Measurements from ENCODE around the gene PTPRD. TPM values are rescaled to one million over a fixed set of nuclear protein-coding genes. Genes with fewer than 3 reads are reported as not detected.

The PTPRD gene
- total RNA-seq, 1 donor from 2014 or later: 30.8 TPM

DNA sequence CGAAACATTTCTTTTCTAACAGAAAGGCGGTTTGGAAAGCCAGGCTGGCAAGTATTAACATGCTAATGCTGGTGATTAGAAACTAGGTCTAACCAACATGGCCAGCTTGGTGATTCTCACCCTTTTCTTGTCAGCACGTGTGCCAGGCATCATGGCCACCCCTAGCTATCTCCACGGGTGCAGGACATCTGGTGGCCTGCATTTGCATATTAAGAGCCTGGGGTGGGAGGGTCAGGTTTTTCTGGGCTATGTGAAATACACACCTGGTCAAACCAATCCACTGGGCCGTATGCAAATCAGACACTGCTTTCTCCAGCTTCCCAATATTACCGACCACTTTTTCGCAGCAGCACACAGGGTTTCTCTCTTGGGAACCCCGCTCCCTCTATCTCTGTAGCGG lies 612.1 kb downstream of the PTPRD start:
- Histone ChIP-seq H3K4me3 (no peak overlapping the region), H3K9me3 (no peaks in the 10 kb centered on the region), H3K27me3 (no peaks in the 10 kb centered on the region), H3K36me3 (no peaks in the 10 kb centered on the region), H3K27ac (no peak overlapping the region), H3K4me1 (peaks cover 4% of the 10 kb centered on the region)
- ATAC-seq: no peak
- intact Hi-C loops (cut with DNase I): no loop called here
- DNase-seq: no peak
- TF ChIP-seq, protein P1, sequence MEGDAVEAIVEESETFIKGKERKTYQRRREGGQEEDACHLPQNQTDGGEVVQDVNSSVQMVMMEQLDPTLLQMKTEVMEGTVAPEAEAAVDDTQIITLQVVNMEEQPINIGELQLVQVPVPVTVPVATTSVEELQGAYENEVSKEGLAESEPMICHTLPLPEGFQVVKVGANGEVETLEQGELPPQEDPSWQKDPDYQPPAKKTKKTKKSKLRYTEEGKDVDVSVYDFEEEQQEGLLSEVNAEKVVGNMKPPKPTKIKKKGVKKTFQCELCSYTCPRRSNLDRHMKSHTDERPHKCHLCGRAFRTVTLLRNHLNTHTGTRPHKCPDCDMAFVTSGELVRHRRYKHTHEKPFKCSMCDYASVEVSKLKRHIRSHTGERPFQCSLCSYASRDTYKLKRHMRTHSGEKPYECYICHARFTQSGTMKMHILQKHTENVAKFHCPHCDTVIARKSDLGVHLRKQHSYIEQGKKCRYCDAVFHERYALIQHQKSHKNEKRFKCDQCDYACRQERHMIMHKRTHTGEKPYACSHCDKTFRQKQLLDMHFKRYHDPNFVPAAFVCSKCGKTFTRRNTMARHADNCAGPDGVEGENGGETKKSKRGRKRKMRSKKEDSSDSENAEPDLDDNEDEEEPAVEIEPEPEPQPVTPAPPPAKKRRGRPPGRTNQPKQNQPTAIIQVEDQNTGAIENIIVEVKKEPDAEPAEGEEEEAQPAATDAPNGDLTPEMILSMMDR (IDR thresholded peaks at IDR 0.05): no peak

DNA sequence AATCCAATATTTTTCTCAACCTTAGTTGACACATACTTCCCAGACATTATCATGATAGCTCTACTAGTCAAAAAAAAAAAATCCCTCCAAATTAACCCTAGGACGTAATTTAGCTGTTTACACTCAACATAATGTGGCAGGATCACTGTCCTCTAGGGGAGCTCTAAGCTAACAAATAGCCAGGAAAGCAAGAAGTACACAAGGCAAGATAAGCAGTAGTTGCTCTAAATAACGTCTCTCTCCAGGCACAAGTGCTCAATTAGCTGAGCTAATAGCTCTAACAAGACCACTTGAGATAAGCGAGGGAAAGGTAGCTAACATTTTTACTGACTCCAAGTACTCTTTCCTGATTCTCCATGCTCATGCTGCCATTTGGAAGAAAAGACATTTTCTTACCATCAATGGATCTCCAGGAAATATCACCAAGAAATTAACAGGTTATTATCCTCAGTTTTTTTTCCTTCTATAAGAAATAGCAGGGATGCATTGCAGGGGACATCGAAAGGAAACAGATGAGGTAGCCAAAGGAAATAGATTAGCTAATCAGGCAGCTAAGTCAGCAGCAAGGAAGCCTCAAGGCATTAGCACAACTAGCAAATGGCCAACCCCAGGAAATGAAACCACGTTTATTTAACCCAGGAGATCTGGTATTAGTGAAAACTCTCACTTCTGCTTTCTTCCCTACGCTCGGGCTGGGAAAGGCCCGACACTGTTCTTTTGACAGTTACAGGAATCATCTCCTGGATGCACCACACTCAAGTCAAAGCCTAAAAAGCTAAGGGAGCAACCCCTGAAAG lies 614.1 kb downstream of the PTPRD start:
- Histone ChIP-seq H3K27ac (no peak overlapping the region), H3K9me3 (no peaks in the 10 kb centered on the region), H3K27me3 (no peaks in the 10 kb centered on the region), H3K4me1 (peaks cover 4% of the 10 kb centered on the region), H3K36me3 (no peaks in the 10 kb centered on the region), H3K4me3 (no peak overlapping the region)
- ATAC-seq (peak; percentile 65), DNase-seq (no peak)
- TF ChIP-seq, protein P1 (IDR thresholded peaks at IDR 0.05): no peak
- intact Hi-C loops (cut with DNase I): no loop called here

DNA sequence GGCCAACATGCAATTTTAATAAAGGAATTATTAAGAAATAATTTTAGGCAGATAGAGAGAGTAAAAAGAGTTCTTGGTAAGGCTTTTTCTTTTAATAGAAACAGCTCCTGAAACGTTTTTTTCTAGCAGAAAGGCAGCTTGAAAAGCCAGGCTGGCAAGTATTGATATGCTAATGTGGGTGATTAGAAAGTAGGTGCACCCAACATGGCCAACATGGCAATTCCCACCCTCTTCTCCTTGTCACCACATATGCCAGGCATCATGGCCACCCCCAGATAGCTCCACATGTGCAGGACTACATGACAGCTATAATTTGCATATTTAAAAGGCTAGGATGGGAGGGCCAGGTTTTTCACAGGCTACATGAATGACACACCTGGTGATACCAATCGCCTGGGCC lies 615.2 kb downstream of the PTPRD start:
- DNase-seq (no peak), ATAC-seq (no peak)
- Histone ChIP-seq H3K36me3 (no peaks in the 10 kb centered on the region), H3K4me1 (peaks cover 4% of the 10 kb centered on the region), H3K4me3 (no peak overlapping the region), H3K27me3 (no peaks in the 10 kb centered on the region), H3K27ac (no peak overlapping the region), H3K9me3 (no peaks in the 10 kb centered on the region)
- TF ChIP-seq, protein P1 (IDR thresholded peaks at IDR 0.05): no peak
- intact Hi-C loops (cut with DNase I): no loop called here

DNA sequence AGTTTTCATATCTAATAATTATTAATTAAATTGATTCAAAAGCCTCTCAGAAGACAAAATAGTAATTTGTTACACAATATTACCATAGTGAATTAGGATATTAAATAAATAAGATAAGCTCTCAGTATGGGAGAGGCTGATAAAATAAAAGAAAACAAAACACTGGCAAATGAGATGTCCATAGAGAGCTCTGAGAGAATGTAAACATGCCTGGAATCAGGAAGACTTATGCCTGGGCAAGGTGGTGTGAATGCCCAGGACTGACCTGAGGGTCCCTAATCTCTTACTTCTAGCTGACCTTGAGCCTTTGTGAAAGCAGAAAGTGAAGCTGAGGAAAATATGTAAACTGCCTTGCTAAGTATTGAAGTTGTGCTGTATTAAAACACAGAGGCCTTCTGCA lies 616.5 kb downstream of the PTPRD start:
- Histone ChIP-seq H3K36me3 (no peaks in the 10 kb centered on the region), H3K27me3 (no peaks in the 10 kb centered on the region), H3K4me1 (peaks cover 4% of the 10 kb centered on the region), H3K27ac (no peak overlapping the region), H3K4me3 (no peak overlapping the region), H3K9me3 (no peaks in the 10 kb centered on the region)
- TF ChIP-seq, protein P1 (IDR thresholded peaks at IDR 0.05): no peak
- intact Hi-C loops (cut with DNase I): no loop called here
- DNase-seq (no peak), ATAC-seq (no peak)

DNA sequence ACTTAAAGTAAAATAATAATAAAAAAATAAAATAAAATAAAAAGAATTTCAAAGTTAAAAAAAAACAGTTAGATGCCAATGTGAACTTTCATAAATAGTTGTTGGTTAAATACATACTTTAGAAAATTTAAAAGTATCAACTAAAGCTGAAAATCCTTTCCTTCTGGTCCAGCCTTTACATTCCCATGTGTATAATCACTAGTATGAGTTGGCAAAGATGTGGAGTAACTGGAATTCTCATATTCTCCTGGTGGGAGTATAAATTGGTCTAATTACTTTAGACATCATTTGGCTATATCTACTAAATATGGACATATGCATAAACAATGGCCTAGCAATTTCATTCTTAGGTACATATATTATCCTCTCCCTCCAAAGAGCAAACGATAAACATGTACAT lies 619.9 kb downstream of the PTPRD start:
- H3K36me3 ChIP-seq: no peaks in the 10 kb centered on the region
- no peaks in the 10 kb centered on the region for H3K9me3 ChIP-seq
- TF ChIP-seq, protein P1 (IDR thresholded peaks at IDR 0.05): no peak
- intact Hi-C loops (cut with DNase I): no loop called here
- no peak overlapping the region for H3K27ac ChIP-seq
- no peaks in the 10 kb centered on the region for H3K27me3 ChIP-seq
- DNase-seq: no peak
- no peak for ATAC-seq
- H3K4me1 ChIP-seq: no peaks in the 10 kb centered on the region
- H3K4me3 ChIP-seq: no peak overlapping the region
